Measurements from ENCODE around the gene DSTYK.
A peak's percentile ranks its signal among the peaks of the same experiment; 100 is the strongest.
"Not testable (repeated sequence)": the region's sequence is repeated elsewhere in the genome, so short reads cannot be mapped to it uniquely, and the experiment has no call there.

DSTYK gene

GRCh38 chr1:205240118-205240517, 28.6 kb upstream of the DSTYK start:
- no peak for DNase-seq

GRCh38 chr1:205239078-205239477, 27.6 kb upstream of the DSTYK start:
- no peak for DNase-seq

GRCh38 chr1:205237526-205238484, 26.3 kb upstream of the DSTYK start:
- DNase-seq = no peak

GRCh38 chr1:205236951-205237475, 25.5 kb upstream of the DSTYK start:
- DNase-seq = no peak

GRCh38 chr1:205236526-205236925, 25.0 kb upstream of the DSTYK start:
- DNase-seq = no peak

- DNase-seq = no peak
Measured at GRCh38 chr1:205235951-205236350, 24.4 kb upstream of the DSTYK start.

- not testable (repeated sequence) for DNase-seq
Measured at GRCh38 chr1:205233986-205234385, 22.5 kb upstream of the DSTYK start.

- no peak for DNase-seq
Measured at GRCh38 chr1:205232945-205233397, 21.5 kb upstream of the DSTYK start.

GRCh38 chr1:205232127-205232820, 20.8 kb upstream of the DSTYK start:
- DNase-seq = no peak

- no peak for DNase-seq
Measured at GRCh38 chr1:205230982-205231381, 19.5 kb upstream of the DSTYK start.

- no peak for DNase-seq
Measured at GRCh38 chr1:205229916-205230700, 18.6 kb upstream of the DSTYK start.

GRCh38 chr1:205229399-205229871, 17.9 kb upstream of the DSTYK start:
- DNase-seq = peak; percentile 80

- DNase-seq = no peak
Measured at GRCh38 chr1:205228093-205228521, 16.6 kb upstream of the DSTYK start.

- peak; percentile 82 for DNase-seq
Measured at GRCh38 chr1:205227584-205228013, 16.1 kb upstream of the DSTYK start, which contains the start of gene TMCC2. TMCC2 (plus strand) TSS chr1:205227946; CDS start chr1:205228565, 619 bp downstream.

GRCh38 chr1:205226868-205227583, 15.5 kb upstream of the DSTYK start:
- DNase-seq = no peak

- DNase-seq = no peak
Measured at GRCh38 chr1:205225901-205226765, 14.6 kb upstream of the DSTYK start.

- no peak for DNase-seq
Measured at GRCh38 chr1:205224736-205225135, 13.2 kb upstream of the DSTYK start.

- DNase-seq = no peak
Measured at GRCh38 chr1:205220421-205220820, 8.9 kb upstream of the DSTYK start.

- DNase-seq = no peak
Measured at GRCh38 chr1:205217418-205217817, 5.9 kb upstream of the DSTYK start.

- DNase-seq = no peak
Measured at GRCh38 chr1:205216588-205216987, 5.1 kb upstream of the DSTYK start.

- no peak for DNase-seq
Measured at GRCh38 chr1:205214756-205215155, 3.3 kb upstream of the DSTYK start.
